Epithelial cell of prostate (primary cell): ENCODE results near the gene CAMK2D.

ENCODE experiments used
- DNase-seq: peaks from one replicate; pipeline ENCODE4 v3.0.0-alpha.2; 2011; ENCODE audit warnings: low read depth, low spot score
- H3K27ac ChIP-seq: fragments of 450-650 bp; 2 replicates; pipeline ENCODE4 v1.5.1; 2017; ENCODE audit warnings: mild to moderate bottlenecking

CAMK2D gene

GRCh38 chr4:113547487-113548042 is 214.0 kb downstream of the CAMK2D start:
- DNase-seq = peak; percentile 94
- peak overlapping the region; percentile 37 for H3K27ac ChIP-seq

DNA sequence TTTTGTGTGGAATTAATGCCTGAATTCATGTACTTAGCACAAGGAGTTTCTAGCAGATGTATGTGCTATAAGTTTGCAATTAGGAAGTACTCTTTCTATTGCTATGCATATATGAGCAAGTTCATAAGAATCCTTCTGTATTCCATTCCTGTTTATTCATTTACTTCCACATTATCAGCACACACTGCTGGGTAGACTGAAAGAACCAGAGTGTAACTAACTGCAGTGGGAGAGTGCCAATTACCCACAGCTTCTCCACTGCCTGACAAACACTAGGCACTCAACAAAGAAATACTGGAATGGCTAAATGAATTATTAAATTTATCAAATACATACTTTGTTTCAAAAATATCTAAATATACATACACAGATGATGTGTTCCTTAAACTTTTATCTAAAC is 219.6 kb downstream of the CAMK2D start:
- H3K27ac ChIP-seq = no peak overlapping the region
- DNase-seq = no peak

DNA sequence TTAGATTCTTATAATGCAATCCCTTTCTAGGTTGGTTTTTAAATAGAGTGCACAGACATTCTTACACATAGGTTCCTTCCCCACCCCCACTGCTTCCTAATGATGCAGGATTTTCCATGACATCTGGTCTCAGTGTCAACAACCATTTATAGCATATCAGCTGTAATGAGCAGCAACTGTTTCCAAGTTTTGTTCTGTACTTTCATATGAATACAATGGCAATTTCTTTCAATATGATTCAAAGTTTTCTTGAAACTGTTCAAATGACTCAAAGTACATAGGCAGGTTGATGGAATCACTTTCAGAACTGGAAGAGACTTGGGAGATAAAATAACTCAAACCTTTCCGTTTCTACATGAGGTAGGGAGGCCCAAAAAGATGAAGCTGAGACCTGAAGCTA is 220.7 kb downstream of the CAMK2D start:
- no peak for DNase-seq
- no peak overlapping the region for H3K27ac ChIP-seq

- H3K27ac ChIP-seq = no peak overlapping the region
- no peak for DNase-seq
Observed at GRCh38 chr4:113539408-113539807, 222.1 kb downstream of the CAMK2D start.

- H3K27ac ChIP-seq = no peak overlapping the region
- DNase-seq = no peak
Observed at GRCh38 chr4:113537628-113538027, 223.9 kb downstream of the CAMK2D start.

GRCh38 chr4:113537203-113537602 is 224.3 kb downstream of the CAMK2D start:
- no peak for DNase-seq
- no peak overlapping the region for H3K27ac ChIP-seq

- DNase-seq = no peak
- H3K27ac ChIP-seq = no peak overlapping the region
Observed at GRCh38 chr4:113534711-113535110, 226.8 kb downstream of the CAMK2D start.

DNA sequence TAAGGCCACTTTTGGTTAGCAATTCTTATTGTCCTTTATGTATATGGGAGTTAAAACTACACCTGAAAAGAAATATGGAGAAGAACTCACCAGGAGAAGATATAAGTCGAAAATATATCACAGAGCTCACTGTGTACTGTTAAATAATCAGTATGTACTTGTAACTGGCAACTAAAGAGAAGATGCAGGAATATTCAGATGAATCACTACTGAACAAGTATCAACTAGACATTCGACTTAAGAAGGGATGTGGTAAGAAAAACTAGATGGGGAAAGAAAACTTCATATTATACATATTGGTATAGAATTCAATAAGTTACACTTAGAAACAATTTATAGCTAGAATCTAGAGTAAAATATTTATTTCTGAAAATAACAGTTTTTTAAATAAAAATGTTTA is 230.0 kb downstream of the CAMK2D start:
- H3K27ac ChIP-seq = no peak overlapping the region
- peak; percentile 44 for DNase-seq

- DNase-seq = no peak
- H3K27ac ChIP-seq = no peak overlapping the region
Observed at GRCh38 chr4:113528395-113528794, 233.1 kb downstream of the CAMK2D start.

DNA sequence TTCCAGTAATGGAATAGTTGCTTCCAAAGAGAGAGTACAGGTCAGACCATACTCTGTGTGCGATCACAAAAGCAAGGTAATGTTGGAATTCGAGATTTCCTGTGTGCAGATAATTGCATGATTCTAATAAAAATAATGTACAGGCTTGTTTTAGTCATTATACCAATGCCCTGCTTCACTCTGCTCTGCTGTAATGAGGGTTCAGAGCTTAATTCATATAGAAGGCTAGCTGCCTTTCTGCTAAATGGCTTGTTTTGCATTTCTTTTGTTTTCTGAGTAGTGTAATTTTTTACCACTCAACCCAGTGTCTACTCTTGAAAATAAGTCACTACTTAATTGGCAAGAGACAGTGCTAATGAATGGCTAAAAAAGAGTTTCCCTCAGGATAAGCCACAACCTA is 236.0 kb downstream of the CAMK2D start:
- no peak overlapping the region for H3K27ac ChIP-seq
- no peak for DNase-seq

- no peak overlapping the region for H3K27ac ChIP-seq
- DNase-seq = no peak
Observed at GRCh38 chr4:113524505-113525186, 236.9 kb downstream of the CAMK2D start.

DNA sequence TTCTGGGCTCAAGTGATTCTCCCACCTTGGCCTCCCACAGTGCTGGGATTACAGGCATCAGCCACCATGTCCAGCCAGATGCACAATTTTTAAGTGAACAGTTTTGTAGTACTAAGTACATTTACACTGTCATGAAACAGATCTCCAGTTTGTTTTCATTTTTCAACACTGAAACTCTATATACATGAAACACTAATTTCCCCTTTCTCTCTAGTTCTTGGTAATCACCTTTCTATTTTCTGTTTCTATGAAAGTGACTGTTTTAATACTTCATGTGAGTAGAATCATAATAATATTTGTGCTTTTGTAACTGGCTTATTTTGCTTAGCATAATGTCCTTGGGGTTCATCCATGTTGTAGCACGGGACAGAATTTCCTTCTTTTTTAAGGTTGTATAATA is 237.4 kb downstream of the CAMK2D start:
- H3K27ac ChIP-seq = no peak overlapping the region
- no peak for DNase-seq

DNA sequence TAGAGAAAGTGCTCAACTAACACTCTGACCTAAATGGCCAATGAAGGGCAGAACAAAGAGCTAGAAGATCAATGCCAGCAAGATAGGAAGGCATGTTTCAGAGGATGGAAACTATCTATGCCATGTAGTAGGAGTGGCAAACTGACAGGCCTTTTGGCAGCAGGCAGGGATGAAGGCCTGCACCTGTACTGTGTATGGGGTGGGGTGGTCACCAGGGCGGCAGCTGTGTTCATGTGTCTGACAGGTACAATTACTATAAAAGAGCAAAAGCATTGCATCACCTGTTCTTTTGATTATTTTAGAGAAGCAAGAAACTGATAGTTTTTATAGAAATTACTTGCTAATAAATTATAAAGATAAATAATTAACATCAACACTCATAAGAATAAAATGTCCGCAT is 239.1 kb downstream of the CAMK2D start:
- no peak overlapping the region for H3K27ac ChIP-seq
- DNase-seq = no peak

DNA sequence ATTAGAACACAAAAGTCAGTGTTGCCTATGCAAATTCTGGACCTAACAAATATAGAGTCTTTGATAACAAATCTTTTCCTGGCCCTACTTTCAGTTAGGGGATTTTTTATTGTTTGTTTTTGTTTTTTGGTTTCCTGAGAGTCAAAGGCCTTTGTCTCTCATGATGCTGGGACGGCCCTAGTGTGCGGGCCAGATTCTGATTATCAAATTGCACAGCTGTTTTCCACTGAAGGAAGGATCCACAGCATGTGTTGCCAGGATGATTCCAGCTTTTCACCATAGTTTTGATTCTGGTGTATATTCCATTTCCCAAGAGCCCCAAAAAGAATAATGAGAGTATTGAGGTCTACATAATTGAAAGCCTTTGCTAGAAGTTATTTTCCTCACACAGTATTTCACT is 248.2 kb downstream of the CAMK2D start:
- H3K27ac ChIP-seq = no peak overlapping the region
- no peak for DNase-seq

GRCh38 chr4:113512880-113513279 is 248.7 kb downstream of the CAMK2D start:
- no peak for DNase-seq
- H3K27ac ChIP-seq = no peak overlapping the region

DNA sequence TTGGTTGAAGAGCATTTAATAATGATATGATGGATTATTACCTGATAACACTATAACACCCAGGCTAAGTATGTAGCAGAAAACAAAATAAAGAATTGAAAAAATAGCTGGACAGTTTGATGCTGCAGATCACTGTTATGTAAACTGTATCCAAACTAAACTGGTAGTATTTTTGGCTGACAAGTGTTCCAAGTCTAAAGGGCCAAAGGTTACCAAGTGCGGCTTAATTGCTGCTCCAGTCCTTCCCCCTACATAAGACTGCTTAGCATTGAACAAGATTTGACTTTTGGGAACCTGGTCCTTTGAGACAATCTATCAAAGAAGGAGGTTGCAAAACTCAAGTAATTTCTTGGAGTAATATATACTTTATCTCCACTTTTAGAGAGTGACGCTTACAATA is 249.6 kb downstream of the CAMK2D start:
- H3K27ac ChIP-seq = no peak overlapping the region

GRCh38 chr4:113509851-113510250 is 251.7 kb downstream of the CAMK2D start:
- DNase-seq = no peak
- H3K27ac ChIP-seq = no peak overlapping the region

More for the DNA sequence above, 249.6 kb downstream of the CAMK2D start:
- DNase-seq = no peak

DNA sequence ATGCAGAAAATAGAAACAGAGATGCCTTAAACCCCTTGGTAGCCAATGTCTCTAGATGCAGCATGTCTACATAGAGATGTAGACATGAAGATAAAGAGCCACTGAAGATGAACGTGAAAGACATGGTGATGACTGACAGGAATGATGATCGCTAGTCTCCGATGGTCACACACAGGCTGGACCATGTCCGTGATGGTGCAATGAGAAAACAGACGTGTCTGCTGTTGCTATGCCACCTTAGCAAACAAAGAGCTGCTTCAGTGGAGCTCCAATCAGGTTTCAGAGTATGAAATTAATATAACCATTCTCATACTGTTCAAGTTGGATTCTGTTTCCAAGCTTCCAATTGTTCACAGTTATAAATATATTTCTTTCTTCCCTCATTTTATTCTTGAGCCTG is 256.5 kb downstream of the CAMK2D start:
- DNase-seq = no peak
- H3K27ac ChIP-seq = no peak overlapping the region

GRCh38 chr4:113504422-113504821 is 257.1 kb downstream of the CAMK2D start:
- DNase-seq = no peak
- no peak overlapping the region for H3K27ac ChIP-seq

DNA sequence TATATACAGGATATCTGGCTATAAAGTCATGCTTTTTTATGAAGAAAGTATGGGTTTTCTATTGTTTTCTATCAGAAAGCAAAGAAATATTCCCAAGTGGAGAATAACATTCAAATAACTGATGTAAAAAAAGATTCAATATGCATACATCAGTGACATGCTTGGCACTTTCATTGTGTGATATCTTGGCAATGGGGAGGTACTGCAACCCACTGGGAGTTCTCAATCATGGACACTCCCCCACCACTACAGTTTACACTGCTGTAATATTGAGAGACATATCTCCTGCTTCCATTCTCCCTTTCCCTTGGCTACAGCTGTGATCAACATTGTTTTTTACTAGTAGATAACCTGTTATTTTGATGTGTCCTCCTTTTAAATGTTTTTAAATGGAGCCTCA is 257.8 kb downstream of the CAMK2D start:
- no peak overlapping the region for H3K27ac ChIP-seq
- no peak for DNase-seq

DNA sequence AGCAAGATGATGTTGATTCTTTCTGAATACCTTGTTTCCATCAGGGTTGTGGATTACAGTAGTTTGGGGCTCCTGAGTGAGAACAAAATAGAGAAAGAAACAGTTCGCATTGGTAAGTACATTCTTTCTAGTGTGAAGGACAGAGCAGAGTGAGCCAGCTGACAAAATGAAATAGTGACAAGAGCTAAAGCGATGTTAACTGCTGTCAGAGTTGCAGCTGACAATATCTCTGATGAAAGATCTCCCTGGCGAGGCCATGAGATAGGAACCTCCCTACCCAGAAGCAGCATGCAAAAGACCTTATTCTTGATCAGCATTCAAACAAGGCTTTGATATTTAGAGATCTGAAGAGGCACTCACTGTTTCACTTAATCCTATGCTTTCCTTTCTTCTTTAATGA is 258.6 kb downstream of the CAMK2D start:
- no peak for DNase-seq
- H3K27ac ChIP-seq = peak overlapping the region; percentile 37

DNA sequence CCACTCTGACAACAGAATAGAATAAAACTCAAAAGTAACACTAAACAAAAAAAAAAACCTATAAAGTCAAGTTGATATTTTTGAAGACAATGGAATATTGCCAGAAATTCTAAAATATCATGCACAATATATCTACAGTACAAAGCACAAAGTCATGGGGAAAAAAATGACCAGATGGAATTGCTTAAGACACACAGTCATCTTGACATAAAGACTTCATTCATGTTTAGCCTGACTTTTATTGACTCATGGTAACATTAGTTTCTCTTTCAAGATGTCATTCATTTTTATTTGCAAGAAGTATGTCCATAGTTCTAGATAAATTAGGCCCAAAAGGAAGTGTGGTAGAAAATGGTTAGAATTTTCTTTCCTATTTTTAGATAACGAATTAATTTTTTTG is 259.1 kb downstream of the CAMK2D start:
- peak; percentile 68 for DNase-seq
- peak overlapping the region; percentile 37 for H3K27ac ChIP-seq
